Measurements from ENCODE around the gene THBS2.

THBS2 gene

DNA sequence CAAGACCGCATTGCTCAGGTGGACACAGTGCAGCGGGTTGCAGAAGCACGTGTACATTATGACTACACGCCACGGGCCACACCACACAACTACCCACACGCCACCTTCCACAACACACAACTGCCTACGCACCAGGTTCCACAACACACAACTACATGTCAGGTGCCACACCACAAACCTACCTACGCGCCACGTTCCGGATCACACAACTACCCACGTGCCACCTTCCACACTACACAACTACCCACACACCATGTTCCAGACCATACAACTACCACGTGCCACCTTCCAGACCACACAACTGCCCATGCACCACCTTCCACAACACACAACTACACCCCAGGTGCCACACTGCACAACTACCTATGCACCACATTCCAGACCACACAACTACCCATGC lies 20.5 kb downstream of the THBS2 start:
- no peak overlapping the region for H3K4me3 ChIP-seq (replicated peaks; ENCODE audit: low read depth, low read length)
- TF ChIP-seq, protein P1, sequence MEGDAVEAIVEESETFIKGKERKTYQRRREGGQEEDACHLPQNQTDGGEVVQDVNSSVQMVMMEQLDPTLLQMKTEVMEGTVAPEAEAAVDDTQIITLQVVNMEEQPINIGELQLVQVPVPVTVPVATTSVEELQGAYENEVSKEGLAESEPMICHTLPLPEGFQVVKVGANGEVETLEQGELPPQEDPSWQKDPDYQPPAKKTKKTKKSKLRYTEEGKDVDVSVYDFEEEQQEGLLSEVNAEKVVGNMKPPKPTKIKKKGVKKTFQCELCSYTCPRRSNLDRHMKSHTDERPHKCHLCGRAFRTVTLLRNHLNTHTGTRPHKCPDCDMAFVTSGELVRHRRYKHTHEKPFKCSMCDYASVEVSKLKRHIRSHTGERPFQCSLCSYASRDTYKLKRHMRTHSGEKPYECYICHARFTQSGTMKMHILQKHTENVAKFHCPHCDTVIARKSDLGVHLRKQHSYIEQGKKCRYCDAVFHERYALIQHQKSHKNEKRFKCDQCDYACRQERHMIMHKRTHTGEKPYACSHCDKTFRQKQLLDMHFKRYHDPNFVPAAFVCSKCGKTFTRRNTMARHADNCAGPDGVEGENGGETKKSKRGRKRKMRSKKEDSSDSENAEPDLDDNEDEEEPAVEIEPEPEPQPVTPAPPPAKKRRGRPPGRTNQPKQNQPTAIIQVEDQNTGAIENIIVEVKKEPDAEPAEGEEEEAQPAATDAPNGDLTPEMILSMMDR (IDR thresholded peaks at IDR 0.05; ENCODE audit: low read length, missing control alignments), result no peak

DNA sequence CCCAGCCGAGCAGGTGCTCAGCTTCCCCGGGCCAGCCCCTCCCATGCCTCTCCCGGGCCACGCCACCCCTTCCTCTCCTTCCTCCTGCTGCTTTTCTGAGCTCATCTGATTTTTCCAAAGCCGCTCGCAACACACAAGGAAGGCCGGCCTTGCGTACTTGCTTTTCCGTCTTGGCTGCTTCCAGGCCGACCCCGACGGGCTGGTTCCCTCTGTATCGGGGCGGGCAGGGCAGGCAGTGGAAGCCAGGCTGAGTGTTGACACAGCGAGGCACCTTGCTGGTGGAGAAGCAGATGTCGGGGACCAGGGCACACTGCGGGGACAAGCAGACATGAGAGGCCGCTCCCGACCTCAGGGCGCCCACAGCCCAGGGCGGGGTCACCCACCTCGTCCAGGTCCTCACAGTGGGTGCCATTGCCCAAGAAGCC lies 21.1 kb downstream of the THBS2 start:
- H3K4me3 ChIP-seq (replicated peaks; ENCODE audit: low read depth, low read length), result no peak overlapping the region
- TF ChIP-seq, protein P1 (IDR thresholded peaks at IDR 0.05; ENCODE audit: low read length, missing control alignments), result no peak
- DNase-seq (ENCODE audit: low read depth), result no peak

More for the DNA sequence above, 20.5 kb downstream of the THBS2 start:
- no peak for DNase-seq (ENCODE audit: low read depth)

DNA sequence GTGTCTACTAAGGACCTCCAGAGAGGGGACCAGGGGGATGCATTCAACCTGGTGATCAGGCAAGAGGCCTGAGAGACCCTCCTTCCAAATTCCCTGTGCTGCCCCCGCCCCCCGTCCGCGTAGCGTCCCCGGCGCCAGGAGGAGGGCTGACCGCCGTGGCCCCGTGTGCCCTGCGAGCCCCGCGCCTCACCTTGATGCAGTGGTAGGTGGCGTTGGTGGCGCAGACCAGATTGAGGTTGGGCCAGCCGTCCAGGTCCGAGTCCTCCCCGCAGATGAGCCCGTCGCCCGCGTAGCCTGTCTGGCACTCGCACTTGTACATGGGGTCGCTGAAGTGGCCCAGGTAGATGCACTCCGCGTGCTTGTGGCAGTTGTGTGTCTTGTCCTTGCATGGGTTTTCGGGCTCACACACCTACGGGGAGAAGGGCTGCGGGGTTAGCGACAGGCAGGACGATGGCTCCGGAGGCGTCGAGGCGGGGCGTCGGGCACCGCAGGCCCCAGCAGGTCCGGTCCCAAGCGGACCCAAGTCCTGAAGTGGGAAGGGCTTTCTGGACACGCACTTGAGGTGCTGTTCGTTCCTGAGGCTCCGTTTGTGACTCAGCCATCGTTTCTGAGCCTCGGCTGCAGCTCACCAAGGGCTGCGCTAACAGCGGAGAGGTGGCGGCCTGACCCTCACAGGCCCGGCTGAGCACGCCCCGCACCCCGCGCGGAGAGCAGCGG lies 21.7 kb downstream of the THBS2 start:
- H3K4me3 ChIP-seq (replicated peaks; ENCODE audit: low read depth, low read length), result no peak overlapping the region
- DNase-seq (ENCODE audit: low read depth), result no peak
- TF ChIP-seq, protein P1 (IDR thresholded peaks at IDR 0.05; ENCODE audit: low read length, missing control alignments), result no peak

GRCh38 chr6:169230946-169231789 lies 22.5 kb downstream of the THBS2 start:
- no peak overlapping the region for H3K4me3 ChIP-seq (replicated peaks; ENCODE audit: low read depth, low read length)
- no peak for DNase-seq (ENCODE audit: low read depth)

DNA sequence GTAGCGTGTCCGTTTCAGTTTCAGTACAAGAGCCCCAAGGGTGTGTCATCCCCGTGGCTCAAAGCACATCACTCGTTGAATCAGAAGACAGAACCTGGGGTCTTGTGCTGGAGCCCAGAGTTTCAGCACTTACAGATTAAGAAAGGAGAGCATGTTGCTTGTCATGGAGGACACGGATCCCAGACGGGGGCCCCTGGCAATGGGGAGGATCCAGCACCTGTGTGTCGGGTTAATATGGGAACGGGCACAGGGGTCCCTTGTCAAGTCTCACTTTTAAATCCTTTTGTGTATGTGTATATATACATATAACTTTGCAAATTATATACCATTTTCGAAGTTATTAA lies 23.4 kb downstream of the THBS2 start:
- TF ChIP-seq, protein P1 (IDR thresholded peaks at IDR 0.05; ENCODE audit: low read length, missing control alignments), result no peak
- DNase-seq (ENCODE audit: low read depth), result no peak
- H3K4me3 ChIP-seq (replicated peaks; ENCODE audit: low read depth, low read length), result no peak overlapping the region

More at GRCh38 chr6:169230946-169231789, 22.5 kb downstream of the THBS2 start:
- TF ChIP-seq, protein P1 (IDR thresholded peaks at IDR 0.05; ENCODE audit: low read length, missing control alignments), result no peak

DNA sequence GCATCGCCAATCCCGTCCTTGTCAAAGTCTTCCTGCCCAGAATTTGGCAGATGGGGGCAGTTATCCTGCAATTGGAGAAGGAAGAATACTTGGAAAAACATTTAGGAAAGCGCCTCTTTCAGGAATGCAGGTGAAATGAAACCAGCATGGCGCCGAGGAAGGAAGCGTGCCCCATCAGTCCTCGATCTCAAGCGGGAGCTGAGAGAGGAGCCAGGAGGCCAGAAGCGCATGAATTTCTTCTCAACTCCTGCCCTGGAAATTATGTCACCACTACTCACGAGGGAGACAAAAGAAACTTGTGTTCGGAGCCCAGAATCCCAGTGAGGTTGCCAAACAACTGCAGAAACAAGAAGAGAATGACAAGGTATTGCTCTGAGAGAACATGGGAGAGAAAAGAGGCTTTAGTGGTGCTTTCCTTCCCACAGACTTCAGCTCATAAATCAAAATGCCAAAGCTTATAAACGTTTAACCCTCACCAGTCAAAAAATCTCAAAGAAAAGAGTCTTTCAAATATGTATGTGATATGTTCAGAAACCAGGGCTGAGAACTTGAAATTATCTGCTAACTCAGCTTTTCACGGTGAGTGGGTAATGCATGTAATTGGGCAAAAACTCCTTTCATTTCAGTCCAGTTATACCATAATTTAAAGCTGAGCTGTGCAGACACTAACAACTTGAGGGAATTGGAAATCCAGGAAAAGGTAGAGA lies 23.9 kb downstream of the THBS2 start:
- TF ChIP-seq, protein P1 (IDR thresholded peaks at IDR 0.05; ENCODE audit: low read length, missing control alignments), result no peak
- DNase-seq (ENCODE audit: low read depth), result peak; percentile 63
- no peak overlapping the region for H3K4me3 ChIP-seq (replicated peaks; ENCODE audit: low read depth, low read length)

Measured in fibroblast of pulmonary artery (primary cell).